CD4-positive, alpha-beta T cell (primary cell): ENCODE data around the gene GCNA. TPM values are rescaled to one million over a fixed set of nuclear protein-coding genes. Genes with fewer than 3 reads are reported as not detected.
"Not testable (repeated sequence)": the region's sequence is repeated elsewhere in the genome, so short reads cannot be mapped to it uniquely, and the experiment has no call there.

ENCODE experiments used
- ATAC-seq: fragments of 200-7000 bp; cut with Tn5 transposase; one replicate; pipeline ENCODE4 v1.10.0; 2022; ENCODE audit warnings: mild to moderate bottlenecking; ENCODE audit not compliant: poor library complexity
- CTCF ChIA-PET: fragments of 350-600 bp; sonication (Branson Sonifier 250); formaldehyde crosslinking; loops from one replicate; lab custom pipeline; 2021; ENCODE audit warnings: antibody characterized with exemption, inconsistent platforms; lab: Charles Lee
- POLR2A ChIA-PET: fragments of 350-600 bp; sonication (Branson Sonifier 250); formaldehyde crosslinking; loops from one replicate; lab custom pipeline; 2021; ENCODE audit warnings: antibody characterized with exemption, inconsistent platforms; lab: Charles Lee
- DNase-seq, 14 experiments: peaks; one replicate each; pipeline ENCODE4 v3.0.0-alpha.2; 2013 to 2020; ENCODE audit warnings: mixed read lengths in 2 of 14
- H3K27ac ChIP-seq, 2 donors: one replicate each; pipeline versions ENCODE4 v1.5.1 to v1.7.0; 2013; ENCODE audit warnings: low read length in 2 of 2, low read depth in 1 of 2, mild to moderate bottlenecking in 1 of 2
- H3K27me3 ChIP-seq, 2 experiments: 1 replicate in 1 of 2; 2 replicates in 1 of 2; pipeline versions ENCODE4 v1.6.1 to v1.7.0; 2013; ENCODE audit warnings: low read length in 2 of 2, control low read depth in 1 of 2, mild to moderate bottlenecking in 1 of 2, moderate library complexity in 1 of 2; ENCODE audit not compliant: insufficient read depth in 2 of 2, control insufficient read depth in 1 of 2
- H3K36me3 ChIP-seq: one replicate; pipeline ENCODE4 v1.6.1; 2013; ENCODE audit warnings: low read length, control low read depth; ENCODE audit not compliant: insufficient read depth
- H3K4me1 ChIP-seq: one replicate; pipeline ENCODE4 v1.6.1; 2013; ENCODE audit warnings: low read length, control low read depth; ENCODE audit not compliant: insufficient read depth
- H3K4me3 ChIP-seq: one replicate; pipeline ENCODE4 v1.5.1; 2013; ENCODE audit warnings: mild to moderate bottlenecking, low read length, moderate library complexity
- H3K9me3 ChIP-seq, 2 experiments: 1 replicate in 1 of 2; 2 replicates in 1 of 2; pipeline versions ENCODE4 v1.6.1 to v1.7.0; 2013; ENCODE audit warnings: low read length in 2 of 2, mild to moderate bottlenecking in 2 of 2, control low read depth in 1 of 2, moderate library complexity in 1 of 2; ENCODE audit not compliant: control insufficient read depth in 1 of 2, insufficient read depth in 1 of 2
- H3K27ac Mint-ChIP-seq: one replicate; pipeline ENCODE4 v1.8.0; 2020; ENCODE audit warnings: mixed read lengths
- H3K27me3 Mint-ChIP-seq: one replicate; pipeline ENCODE4 v1.8.0; 2021; ENCODE audit warnings: mixed read lengths
- H3K36me3 Mint-ChIP-seq: one replicate; pipeline ENCODE4 v1.8.0; 2021; ENCODE audit warnings: low read depth, mixed read lengths
- H3K4me1 Mint-ChIP-seq: one replicate; pipeline ENCODE4 v1.8.0; 2021; ENCODE audit warnings: low read depth, mixed read lengths
- H3K4me3 Mint-ChIP-seq: one replicate; pipeline ENCODE4 v1.8.0; 2020; ENCODE audit warnings: mild to moderate bottlenecking, mixed read lengths
- H3K9me3 Mint-ChIP-seq: one replicate; pipeline ENCODE4 v1.8.0; 2020; ENCODE audit warnings: mixed read lengths
- intact Hi-C, 2 experiments: fragments of 100-400 bp; cut with DNase I in 1 of 2; cut with micrococcal nuclease in 1 of 2; formaldehyde crosslinking; loops; one replicate each; pipeline versions ENCODE4 v1.15.1 to v1.9.0; 2023 to 2025; cut with DNase I, micrococcal nuclease
- total RNA-seq, 174 experiments: library from RNA in 2 of 174; stranded (reverse) in 2 of 174; gene quantifications; one replicate each; pipeline ENCODE4 v1.2.3 and lab custom pipeline; 2021 to 2026
- TF ChIP-seq, protein P1 (sequence below): fragments of 200-600 bp; IDR thresholded peaks from one replicate; pipeline ENCODE4 v1.8.0; 2022; ENCODE audit warnings: antibody characterized with exemption, mild to moderate bottlenecking

The GCNA gene
- total RNA-seq, 2 experiments from 2014 or later, result 1.7 to 2.3 TPM

DNA sequence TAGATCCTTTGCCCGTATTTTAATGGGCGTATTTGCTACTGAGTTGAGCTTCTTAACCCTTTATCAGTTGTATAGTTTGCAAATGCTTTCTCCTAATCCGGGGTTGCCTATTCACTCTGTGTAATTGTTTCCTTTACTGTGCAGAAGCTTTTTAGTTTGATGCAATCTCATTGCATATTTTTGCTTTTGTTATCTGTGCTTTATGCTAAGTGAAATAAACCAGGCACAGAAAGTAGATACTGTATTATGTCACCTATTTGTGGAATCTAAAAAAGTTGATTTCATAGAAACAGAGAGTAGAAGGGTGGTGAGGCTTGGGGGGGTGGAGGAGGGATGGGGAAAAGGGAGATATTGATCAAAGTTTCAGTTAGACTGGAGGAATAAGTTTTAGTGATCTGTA lies 27.7 kb upstream of the GCNA start:
- H3K36me3 ChIP-seq, result peaks cover 64% of the 10 kb centered on the region
- Mint-ChIP-seq H3K4me1 (peaks cover 14% of the 10 kb centered on the region), H3K9me3 (no peaks in the 10 kb centered on the region), H3K36me3 (peaks cover 73% of the 10 kb centered on the region), H3K27me3 (no peaks in the 10 kb centered on the region), H3K4me3 (no peak overlapping the region), H3K27ac (no peak overlapping the region)
- CTCF ChIA-PET, result no interaction called here
- no peaks in the 10 kb centered on the region for H3K27me3 ChIP-seq
- intact Hi-C loops, result no loop called here
- DNase-seq (no peak), ATAC-seq (no peak)
- POLR2A ChIA-PET, result interaction anchor here (1.4 to 3.2 kb wide), 2 partner anchors 17 to 185 kb away, joined by 3 to 34 read pairs; partner anchors contain the start of genes OGT and TAF1
- peaks cover 13% of the 10 kb centered on the region for H3K4me1 ChIP-seq
- no peak overlapping the region for H3K4me3 ChIP-seq
- H3K9me3 ChIP-seq, result no peaks in the 10 kb centered on the region
- TF ChIP-seq, protein P1, sequence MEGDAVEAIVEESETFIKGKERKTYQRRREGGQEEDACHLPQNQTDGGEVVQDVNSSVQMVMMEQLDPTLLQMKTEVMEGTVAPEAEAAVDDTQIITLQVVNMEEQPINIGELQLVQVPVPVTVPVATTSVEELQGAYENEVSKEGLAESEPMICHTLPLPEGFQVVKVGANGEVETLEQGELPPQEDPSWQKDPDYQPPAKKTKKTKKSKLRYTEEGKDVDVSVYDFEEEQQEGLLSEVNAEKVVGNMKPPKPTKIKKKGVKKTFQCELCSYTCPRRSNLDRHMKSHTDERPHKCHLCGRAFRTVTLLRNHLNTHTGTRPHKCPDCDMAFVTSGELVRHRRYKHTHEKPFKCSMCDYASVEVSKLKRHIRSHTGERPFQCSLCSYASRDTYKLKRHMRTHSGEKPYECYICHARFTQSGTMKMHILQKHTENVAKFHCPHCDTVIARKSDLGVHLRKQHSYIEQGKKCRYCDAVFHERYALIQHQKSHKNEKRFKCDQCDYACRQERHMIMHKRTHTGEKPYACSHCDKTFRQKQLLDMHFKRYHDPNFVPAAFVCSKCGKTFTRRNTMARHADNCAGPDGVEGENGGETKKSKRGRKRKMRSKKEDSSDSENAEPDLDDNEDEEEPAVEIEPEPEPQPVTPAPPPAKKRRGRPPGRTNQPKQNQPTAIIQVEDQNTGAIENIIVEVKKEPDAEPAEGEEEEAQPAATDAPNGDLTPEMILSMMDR, result no peak
- H3K27ac ChIP-seq, result no peak overlapping the region

DNA sequence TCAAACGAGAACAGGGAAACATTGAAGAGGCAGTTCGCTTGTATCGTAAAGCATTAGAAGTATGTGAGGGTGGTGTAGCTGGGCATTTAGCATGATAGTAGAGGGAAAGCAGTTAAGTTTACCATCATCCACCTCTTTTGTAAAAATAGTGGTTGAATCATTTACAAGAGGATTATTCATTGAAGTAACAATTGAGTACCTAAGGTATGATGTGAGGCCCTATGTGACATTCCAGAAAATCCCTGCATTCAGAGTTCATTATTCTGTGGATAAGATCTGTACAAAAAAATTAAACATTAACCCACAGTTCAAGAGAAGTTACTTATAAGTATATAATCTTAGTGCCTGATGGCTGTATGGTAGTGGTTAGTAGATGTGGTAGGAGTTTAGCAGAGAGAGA lies 22.2 kb upstream of the GCNA start:
- ChIA-PET CTCF (no interaction called here), POLR2A (interaction anchor here (1.5 kb wide), 1 partner anchor 21 kb away, joined by 4 read pairs; no protein-coding TSS in a partner anchor)
- no peak overlapping the region for H3K4me3 ChIP-seq
- Mint-ChIP-seq H3K27ac (peak overlapping the region; percentile 58), H3K4me3 (no peak overlapping the region), H3K27me3 (no peaks in the 10 kb centered on the region), H3K36me3 (peaks cover 81% of the 10 kb centered on the region), H3K4me1 (peaks cover 5% of the 10 kb centered on the region), H3K9me3 (no peaks in the 10 kb centered on the region)
- H3K27me3 ChIP-seq, result no peaks in the 10 kb centered on the region
- DNase-seq (no peak), ATAC-seq (no peak)
- intact Hi-C loops, result no loop called here
- H3K9me3 ChIP-seq, result no peaks in the 10 kb centered on the region
- TF ChIP-seq, protein P1, result no peak
- H3K27ac ChIP-seq, result no peak overlapping the region
- H3K4me1 ChIP-seq, result no peaks in the 10 kb centered on the region
- peaks cover 74% of the 10 kb centered on the region for H3K36me3 ChIP-seq

DNA sequence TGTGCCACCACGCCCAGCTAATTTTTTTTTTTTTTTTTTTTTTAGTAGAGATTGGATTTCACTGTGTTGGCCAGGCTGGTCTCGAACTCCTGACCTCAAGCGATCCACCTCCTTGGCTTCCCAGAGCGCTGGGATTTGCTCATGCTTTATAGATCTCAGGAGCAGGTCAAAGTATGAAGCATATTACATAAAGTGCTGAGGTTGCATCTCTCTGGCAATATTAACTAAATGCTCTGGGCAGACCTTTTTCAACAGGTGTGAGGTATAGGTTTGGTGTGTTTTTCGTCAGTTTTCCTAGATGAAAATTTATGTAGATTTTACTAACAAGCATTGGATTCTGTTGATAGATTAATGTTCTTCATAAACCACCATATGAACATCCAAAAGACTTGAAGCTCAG lies 19.3 kb upstream of the GCNA start:
- Histone ChIP-seq H3K36me3 (peaks cover 94% of the 10 kb centered on the region), H3K27ac (no peak overlapping the region), H3K9me3 (no peaks in the 10 kb centered on the region), H3K4me1 (no peaks in the 10 kb centered on the region), H3K4me3 (no peak overlapping the region), H3K27me3 (no peaks in the 10 kb centered on the region)
- ChIA-PET CTCF (interaction anchor here (1.1 kb wide), 1 partner anchor 72 kb away, joined by 3 read pairs; no protein-coding TSS in a partner anchor), POLR2A (interaction anchor here (1.3 kb wide), 1 partner anchor 24 kb away, joined by 3 read pairs; no protein-coding TSS in a partner anchor)
- intact Hi-C loops, result no loop called here
- Mint-ChIP-seq H3K4me3 (no peak overlapping the region), H3K27ac (no peak overlapping the region), H3K4me1 (peaks cover 8% of the 10 kb centered on the region), H3K9me3 (no peaks in the 10 kb centered on the region), H3K27me3 (no peaks in the 10 kb centered on the region), H3K36me3 (peaks cover 92% of the 10 kb centered on the region)
- DNase-seq (no peak), ATAC-seq (no peak)
- TF ChIP-seq, protein P1, result no peak

DNA sequence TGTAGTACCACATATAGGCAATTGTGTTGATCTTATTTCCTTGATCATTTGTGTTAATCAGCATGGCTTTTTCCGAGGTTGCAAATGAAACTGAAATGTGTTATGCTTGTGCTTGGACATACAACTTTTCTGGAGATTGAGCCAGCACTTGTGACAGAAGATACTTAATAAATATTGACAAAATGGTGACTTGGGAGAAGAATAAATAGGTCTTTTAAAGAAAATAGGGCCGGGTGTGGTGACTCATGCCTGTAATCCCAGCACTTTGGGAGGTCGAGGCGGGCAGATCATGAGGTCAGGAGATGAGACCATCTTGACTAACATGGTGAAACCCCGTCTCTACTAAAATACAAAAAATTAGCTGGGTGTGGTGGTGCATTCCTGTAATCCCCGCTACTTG lies 18.5 kb upstream of the GCNA start:
- H3K27ac ChIP-seq, H3K27ac Mint-ChIP-seq, H3K27me3 ChIP-seq, POLR2A ChIA-PET, DNase-seq, CTCF ChIA-PET, H3K4me3 Mint-ChIP-seq, H3K9me3 Mint-ChIP-seq, H3K4me1 ChIP-seq, H3K27me3 Mint-ChIP-seq, ATAC-seq, H3K4me3 ChIP-seq, H3K9me3 ChIP-seq: not testable (repeated sequence)
- H3K4me1 Mint-ChIP-seq, result peaks cover 11% of the 10 kb centered on the region
- peaks cover 94% of the 10 kb centered on the region for H3K36me3 ChIP-seq
- intact Hi-C loops, result loop anchor here in 1 of 2 experiments (5.0 kb wide), 1 partner anchor 172 kb away; no protein-coding TSS in a partner anchor
- peaks cover 93% of the 10 kb centered on the region for H3K36me3 Mint-ChIP-seq
